Measurements from ENCODE around the gene TMC4.

DNA sequence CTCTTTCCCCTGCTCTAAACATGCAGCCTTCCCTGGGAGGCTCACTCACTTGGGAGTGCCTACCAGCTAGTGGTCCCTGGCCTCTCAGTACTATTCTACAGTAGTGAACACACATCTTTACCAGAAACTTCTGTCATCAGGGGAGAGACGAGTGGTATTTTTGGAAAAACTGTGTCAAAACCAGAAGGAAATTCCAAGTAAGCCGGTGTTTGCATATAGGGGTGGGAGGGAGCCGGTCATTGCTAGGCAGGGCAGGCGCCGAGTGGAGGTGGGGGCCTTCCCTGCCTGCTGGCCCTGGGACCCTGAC lies 34.7 kb upstream of the TMC4 start:
- TF ChIP-seq, protein P1, sequence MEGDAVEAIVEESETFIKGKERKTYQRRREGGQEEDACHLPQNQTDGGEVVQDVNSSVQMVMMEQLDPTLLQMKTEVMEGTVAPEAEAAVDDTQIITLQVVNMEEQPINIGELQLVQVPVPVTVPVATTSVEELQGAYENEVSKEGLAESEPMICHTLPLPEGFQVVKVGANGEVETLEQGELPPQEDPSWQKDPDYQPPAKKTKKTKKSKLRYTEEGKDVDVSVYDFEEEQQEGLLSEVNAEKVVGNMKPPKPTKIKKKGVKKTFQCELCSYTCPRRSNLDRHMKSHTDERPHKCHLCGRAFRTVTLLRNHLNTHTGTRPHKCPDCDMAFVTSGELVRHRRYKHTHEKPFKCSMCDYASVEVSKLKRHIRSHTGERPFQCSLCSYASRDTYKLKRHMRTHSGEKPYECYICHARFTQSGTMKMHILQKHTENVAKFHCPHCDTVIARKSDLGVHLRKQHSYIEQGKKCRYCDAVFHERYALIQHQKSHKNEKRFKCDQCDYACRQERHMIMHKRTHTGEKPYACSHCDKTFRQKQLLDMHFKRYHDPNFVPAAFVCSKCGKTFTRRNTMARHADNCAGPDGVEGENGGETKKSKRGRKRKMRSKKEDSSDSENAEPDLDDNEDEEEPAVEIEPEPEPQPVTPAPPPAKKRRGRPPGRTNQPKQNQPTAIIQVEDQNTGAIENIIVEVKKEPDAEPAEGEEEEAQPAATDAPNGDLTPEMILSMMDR (IDR thresholded peaks at IDR 0.05), result no peak
- TF ChIP-seq POLR2A (IDR thresholded peaks at IDR 0.05), result no peak

Data from gastroesophageal sphincter (tissue), 3 donors.